Fibroblast of pulmonary artery (primary cell): ENCODE data around the gene DNAH12.
"Not testable (repeated sequence)": the region's sequence is repeated elsewhere in the genome, so short reads cannot be mapped to it uniquely, and the experiment has no call there.

Experiments used
- DNase-seq: peaks from one replicate; pipeline ENCODE4 v3.0.0-alpha.2; 2010; ENCODE audit warnings: low read depth
- H3K4me3 ChIP-seq: replicated peaks from 2 replicates; pipeline ENCODE4 v1.5.1; 2011; ENCODE audit warnings: low read depth, mild to moderate bottlenecking, control low read depth, low read length, moderate library complexity
- CTCF ChIP-seq: IDR thresholded peaks from 2 replicates; pipeline ENCODE4 v1.5.1; 2011; ENCODE audit warnings: mild to moderate bottlenecking, control low read depth, low read length, inconsistent platforms; ENCODE audit errors: missing control alignments

Gene DNAH12

GRCh38 chr3:57383838-57384237, 160.3 kb downstream of the DNAH12 start:
- no peak overlapping the region for H3K4me3 ChIP-seq
- DNase-seq: no peak
- TF ChIP-seq CTCF: no peak

- no peak overlapping the region for H3K4me3 ChIP-seq
- DNase-seq: no peak
- TF ChIP-seq CTCF: no peak
Measured at GRCh38 chr3:57383406-57383805, 160.7 kb downstream of the DNAH12 start.

DNA sequence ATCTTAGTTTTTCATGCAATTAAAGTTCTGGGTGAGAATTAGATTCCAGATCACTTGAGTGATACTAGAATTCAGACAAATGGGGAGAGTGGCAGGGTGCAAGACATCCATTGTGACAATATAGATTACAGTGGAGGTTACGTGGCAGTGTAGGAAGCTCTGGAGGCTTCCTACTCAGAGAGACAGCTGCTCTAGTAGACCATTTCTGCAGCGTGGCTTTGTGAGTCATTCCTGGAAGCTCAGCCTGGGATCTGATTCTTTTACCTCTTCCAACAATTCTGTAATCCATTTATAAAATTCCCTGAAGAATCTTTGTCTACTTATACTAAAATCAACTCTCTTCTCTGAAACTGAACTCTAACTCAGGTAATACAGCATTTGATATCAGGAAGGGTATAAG, 161.2 kb downstream of the DNAH12 start:
- no peak for TF ChIP-seq CTCF
- peak; percentile 3 for DNase-seq
- no peak overlapping the region for H3K4me3 ChIP-seq

- DNase-seq: no peak
- no peak overlapping the region for H3K4me3 ChIP-seq
- no peak for TF ChIP-seq CTCF
Measured at GRCh38 chr3:57370341-57370740, 173.8 kb downstream of the DNAH12 start.

GRCh38 chr3:57365089-57365488, 179.1 kb downstream of the DNAH12 start:
- H3K4me3 ChIP-seq, DNase-seq: not testable (repeated sequence)

DNA sequence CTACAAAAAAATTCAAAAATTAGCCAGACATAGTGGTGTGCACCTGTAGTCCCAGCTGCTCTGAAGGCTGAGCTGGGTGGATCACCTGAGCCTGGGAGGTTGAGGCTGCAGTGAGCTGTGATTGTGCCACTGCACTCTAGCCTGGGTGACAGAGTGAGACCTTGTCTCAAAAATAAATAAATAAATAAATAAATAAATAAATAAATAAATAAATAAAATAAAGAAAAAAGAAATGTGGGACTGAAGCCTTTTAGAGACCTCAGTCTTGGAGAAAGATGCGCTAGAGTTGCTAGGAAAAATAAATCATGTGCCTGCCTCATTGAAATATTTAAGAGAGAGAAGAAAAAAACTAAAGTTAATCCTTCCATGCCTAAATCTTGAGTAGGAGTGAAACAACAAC, 187.9 kb downstream of the DNAH12 start:
- H3K4me3 ChIP-seq, DNase-seq: not testable (repeated sequence)

DNA sequence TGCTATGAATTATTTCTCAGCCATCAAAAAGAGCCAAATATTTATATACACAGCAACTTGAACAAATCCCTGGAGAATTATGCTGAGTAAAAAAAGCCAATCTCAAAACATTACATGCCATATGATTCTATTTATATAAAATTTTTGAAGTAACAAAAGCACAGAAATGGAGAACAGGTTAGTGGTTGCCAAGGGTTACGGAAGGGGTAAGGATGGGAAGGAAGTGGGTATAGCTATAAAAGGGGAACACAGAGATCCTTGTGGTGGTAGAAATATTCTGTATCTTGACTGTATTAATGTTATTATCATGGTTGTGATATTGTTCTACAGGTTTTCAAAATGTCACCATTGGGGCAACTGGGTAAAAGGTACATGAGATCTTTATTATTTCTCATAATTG, 189.4 kb downstream of the DNAH12 start:
- TF ChIP-seq CTCF: no peak
- DNase-seq: no peak
- H3K4me3 ChIP-seq: no peak overlapping the region

DNA sequence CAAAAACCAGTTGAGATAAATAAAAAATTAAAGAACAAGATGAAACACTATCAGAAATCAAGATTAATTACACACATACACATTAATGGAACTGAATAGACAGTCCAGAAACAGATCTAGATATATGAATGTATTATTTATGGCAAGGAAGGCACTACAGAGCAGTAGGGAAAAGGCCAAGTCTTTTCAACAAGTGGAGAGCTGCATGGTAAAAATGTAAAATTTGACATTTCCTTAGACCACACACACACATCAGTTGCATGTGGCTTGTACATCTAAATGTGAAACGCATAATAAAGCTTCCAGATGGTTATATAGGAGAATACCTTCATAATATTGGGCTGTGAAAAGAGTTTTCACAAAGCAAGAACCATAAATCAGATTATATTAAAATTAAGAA, 193.9 kb downstream of the DNAH12 start:
- no peak overlapping the region for H3K4me3 ChIP-seq
- no peak for TF ChIP-seq CTCF
- no peak for DNase-seq

- H3K4me3 ChIP-seq, DNase-seq: not testable (repeated sequence)
Measured at GRCh38 chr3:57339071-57339642, 205.0 kb downstream of the DNAH12 start.

DNA sequence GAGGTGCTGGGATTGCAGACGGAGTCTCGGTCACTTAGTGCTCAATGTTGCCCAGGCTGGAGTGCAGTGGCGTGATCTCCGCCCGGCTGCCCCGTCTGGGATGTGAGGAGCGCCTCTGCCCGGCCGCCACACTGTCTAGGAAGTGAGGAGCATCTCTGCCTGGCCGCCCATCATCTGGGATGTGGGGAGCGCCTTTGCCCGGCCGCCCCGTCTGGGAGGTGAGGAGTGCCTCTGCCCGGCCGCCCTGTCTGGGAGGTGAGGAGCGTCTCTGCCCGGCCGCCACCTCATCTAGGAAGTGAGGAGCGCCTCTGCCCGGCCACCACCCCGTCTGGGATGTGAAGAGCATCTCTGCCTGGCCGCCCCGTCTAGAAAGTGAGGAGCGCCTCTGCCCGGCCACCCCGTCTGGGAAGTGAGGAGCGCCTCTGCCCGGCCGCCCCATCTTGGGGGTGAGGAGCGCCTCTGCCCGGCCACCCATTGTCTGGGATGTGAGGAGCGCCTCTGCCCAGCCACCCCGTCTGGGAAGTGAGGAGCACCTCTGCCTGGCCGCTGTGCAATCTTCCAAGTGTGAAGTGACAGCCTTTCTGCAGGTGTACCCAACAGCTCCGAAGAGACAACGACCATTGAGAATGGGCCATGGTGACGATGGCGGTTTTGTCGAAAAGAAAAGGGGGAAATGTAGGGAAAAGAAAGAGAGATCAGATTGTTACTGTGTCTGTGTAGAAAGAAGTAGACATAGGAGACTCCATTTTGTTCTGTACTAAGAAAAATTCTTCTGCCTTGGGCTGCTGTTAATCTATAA, 205.7 kb downstream of the DNAH12 start:
- DNase-seq: not testable (repeated sequence)

More for the DNA sequence above, 205.7 kb downstream of the DNAH12 start:
- H3K4me3 ChIP-seq: not testable (repeated sequence)
